ENCODE data around the gene DMP1. TPM values are rescaled to one million over a fixed set of nuclear protein-coding genes. Genes with fewer than 3 reads are reported as not detected.
"Not testable (repeated sequence)": the region's sequence is repeated elsewhere in the genome, so short reads cannot be mapped to it uniquely, and the experiment has no call there.

The DMP1 gene
- total RNA-seq, 3 donors from 2014 or later, result not detected

DNA sequence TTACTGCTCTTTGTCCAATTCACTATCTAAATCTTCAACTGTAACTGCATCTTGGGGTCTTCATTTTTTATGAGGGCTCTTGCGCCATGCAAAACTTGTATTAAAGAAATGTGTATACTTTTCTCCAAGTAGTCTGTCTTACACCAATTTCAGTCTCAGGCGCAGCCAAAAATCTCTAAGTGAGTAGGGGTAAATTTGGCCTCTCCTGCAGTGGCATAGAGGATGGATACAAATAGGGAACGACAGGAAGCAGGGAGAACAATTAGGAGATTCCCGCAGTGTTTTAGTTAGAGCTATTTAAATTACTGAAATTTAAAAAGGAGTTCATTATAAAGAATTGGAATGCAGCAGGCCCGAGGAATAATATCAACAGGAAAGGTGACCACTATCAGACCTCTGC, 30.2 kb downstream of the DMP1 start:
- DNase-seq (no peak), ATAC-seq (no peak)
- H3K4me1 ChIP-seq (ENCODE audit: low read depth), result no peaks in the 10 kb centered on the region
- no peaks in the 10 kb centered on the region for H3K36me3 ChIP-seq (ENCODE audit: low read depth)
- H3K9me3 ChIP-seq, result no peaks in the 10 kb centered on the region
- intact Hi-C loops (cut with DNase I, micrococcal nuclease), result loop anchor here in 1 of 2 donors (10.0 kb wide), 1 partner anchor 155 kb away; the partner anchor contains the start of gene MEPE
- no peak overlapping the region for H3K4me3 ChIP-seq
- TF ChIP-seq CTCF (IDR thresholded peaks at IDR 0.05), result no peak

- Histone ChIP-seq H3K4me1 (ENCODE audit: low read depth) (no peaks in the 10 kb centered on the region), H3K9me3 (peaks cover 14% of the 10 kb centered on the region), H3K4me3 (no peak overlapping the region), H3K36me3 (ENCODE audit: low read depth) (no peaks in the 10 kb centered on the region)
- DNase-seq (no peak), ATAC-seq (no peak)
- intact Hi-C loops (cut with DNase I, micrococcal nuclease), result loop anchor here in 1 of 2 donors (10.0 kb wide), 1 partner anchor 146 kb away; the partner anchor contains the start of gene MEPE
- no peak for TF ChIP-seq CTCF (IDR thresholded peaks at IDR 0.05)
Observed at GRCh38 chr4:87688316-87688715, 38.2 kb downstream of the DMP1 start.

DNA sequence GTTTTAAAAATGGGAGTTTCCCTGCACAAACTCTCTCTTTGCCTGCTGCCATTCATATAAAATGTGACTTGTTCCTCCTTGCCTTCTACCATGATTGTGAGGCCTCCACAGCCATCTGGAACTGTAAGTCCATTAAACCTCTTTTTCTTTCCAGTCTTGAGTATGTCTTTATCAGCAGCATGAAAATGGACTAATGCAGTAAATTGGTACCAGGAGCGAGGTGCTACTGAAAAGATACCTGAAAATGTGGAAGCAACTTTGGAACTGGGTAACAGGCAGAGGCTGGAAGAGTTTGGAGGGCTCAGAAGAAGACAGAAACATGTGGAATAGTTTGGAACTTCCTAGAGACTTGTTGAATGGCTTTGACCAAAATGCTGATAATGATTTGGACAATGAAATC, 40.9 kb downstream of the DMP1 start:
- H3K4me1 ChIP-seq (ENCODE audit: low read depth); intact Hi-C loops (cut with DNase I, micrococcal nuclease); ATAC-seq; DNase-seq; H3K36me3 ChIP-seq (ENCODE audit: low read depth); H3K4me3 ChIP-seq: not testable (repeated sequence)
- H3K9me3 ChIP-seq, result peaks cover 14% of the 10 kb centered on the region

GRCh38 chr4:87692060-87692459, 42.0 kb downstream of the DMP1 start:
- DNase-seq; H3K4me3 ChIP-seq; intact Hi-C loops (cut with DNase I, micrococcal nuclease): not testable (repeated sequence)

DNA sequence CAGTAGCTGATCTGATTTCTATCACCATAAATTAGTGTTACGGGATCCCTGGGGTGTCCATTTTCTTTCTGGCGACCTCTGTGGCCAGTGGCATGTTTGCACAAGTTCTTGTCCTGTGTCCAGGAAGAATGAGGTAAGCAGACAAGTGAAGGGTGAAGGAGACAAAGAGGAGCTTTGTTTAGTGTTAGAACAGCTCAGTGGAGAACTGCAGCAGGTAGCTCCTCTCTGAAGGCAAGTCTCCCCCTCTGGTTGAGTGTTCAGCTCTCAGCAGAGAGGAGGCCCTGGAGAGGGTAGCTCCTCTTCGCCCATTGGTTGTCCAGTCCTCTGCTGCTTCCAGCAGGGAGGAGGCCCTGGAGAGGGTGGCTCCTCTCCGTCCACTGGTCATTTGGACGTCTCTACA, 47.2 kb downstream of the DMP1 start:
- H3K9me3 ChIP-seq, result peaks cover 4% of the 10 kb centered on the region
- DNase-seq, result no peak
- no peaks in the 10 kb centered on the region for H3K36me3 ChIP-seq (ENCODE audit: low read depth)
- TF ChIP-seq CTCF (IDR thresholded peaks at IDR 0.05), result no peak
- intact Hi-C loops (cut with DNase I, micrococcal nuclease), result no loop called here
- ATAC-seq, result no peak
- no peaks in the 10 kb centered on the region for H3K4me1 ChIP-seq (ENCODE audit: low read depth)
- no peak overlapping the region for H3K4me3 ChIP-seq

More at GRCh38 chr4:87692060-87692459, 42.0 kb downstream of the DMP1 start:
- ATAC-seq; H3K36me3 ChIP-seq (ENCODE audit: low read depth); H3K4me1 ChIP-seq (ENCODE audit: low read depth): not testable (repeated sequence)
- H3K9me3 ChIP-seq, result peaks cover 14% of the 10 kb centered on the region

- ATAC-seq (no peak), DNase-seq (no peak)
- H3K36me3 ChIP-seq (ENCODE audit: low read depth), result no peaks in the 10 kb centered on the region
- no peaks in the 10 kb centered on the region for H3K9me3 ChIP-seq
- H3K4me1 ChIP-seq (ENCODE audit: low read depth), result no peaks in the 10 kb centered on the region
- intact Hi-C loops (cut with DNase I, micrococcal nuclease), result no loop called here
- no peak for TF ChIP-seq CTCF (IDR thresholded peaks at IDR 0.05)
- H3K4me3 ChIP-seq, result no peak overlapping the region
Observed at GRCh38 chr4:87697945-87698344, 47.9 kb downstream of the DMP1 start.

DNA sequence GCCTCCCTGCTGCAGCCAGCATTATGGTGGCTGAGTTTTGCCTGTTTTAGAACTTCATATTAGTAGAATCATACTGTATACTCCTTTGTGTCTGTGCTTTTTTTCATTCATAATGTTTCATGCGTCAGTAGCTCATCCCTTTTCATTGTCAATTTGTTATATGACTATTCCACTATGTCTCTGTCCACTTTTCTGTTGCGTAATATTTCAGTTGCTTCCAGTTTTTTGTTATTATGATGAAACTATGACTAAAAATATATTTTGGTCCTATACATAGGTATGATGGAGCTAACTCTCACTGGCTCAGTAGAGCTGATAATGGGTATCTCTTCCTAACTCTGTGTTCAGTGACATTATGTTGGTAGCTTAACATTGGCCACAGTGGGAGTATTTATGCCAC, 48.3 kb downstream of the DMP1 start:
- intact Hi-C loops (cut with DNase I, micrococcal nuclease), result no loop called here
- Histone ChIP-seq H3K4me3 (no peak overlapping the region), H3K36me3 (ENCODE audit: low read depth) (no peaks in the 10 kb centered on the region), H3K9me3 (no peaks in the 10 kb centered on the region), H3K4me1 (ENCODE audit: low read depth) (no peaks in the 10 kb centered on the region)
- no peak for DNase-seq
- ATAC-seq, result no peak
- no peak for TF ChIP-seq CTCF (IDR thresholded peaks at IDR 0.05)

Measured in mucosa of descending colon (tissue), 3 donors.